22Rv1 (cell line): ENCODE data around the gene ATP1A2.

ENCODE experiments used
- ZFX ChIP-seq: fragments of 450-650 bp; IDR thresholded peaks from 2 replicates; pipeline ENCODE4 v1.6.1; 2017; ENCODE audit warnings: antibody characterized with exemption, borderline replicate concordance
- TF ChIP-seq, protein P1 (sequence below): fragments of 450-650 bp; IDR thresholded peaks from 2 replicates; pipeline ENCODE4 v1.5.1; 2017; ENCODE audit warnings: mild to moderate bottlenecking

DNA sequence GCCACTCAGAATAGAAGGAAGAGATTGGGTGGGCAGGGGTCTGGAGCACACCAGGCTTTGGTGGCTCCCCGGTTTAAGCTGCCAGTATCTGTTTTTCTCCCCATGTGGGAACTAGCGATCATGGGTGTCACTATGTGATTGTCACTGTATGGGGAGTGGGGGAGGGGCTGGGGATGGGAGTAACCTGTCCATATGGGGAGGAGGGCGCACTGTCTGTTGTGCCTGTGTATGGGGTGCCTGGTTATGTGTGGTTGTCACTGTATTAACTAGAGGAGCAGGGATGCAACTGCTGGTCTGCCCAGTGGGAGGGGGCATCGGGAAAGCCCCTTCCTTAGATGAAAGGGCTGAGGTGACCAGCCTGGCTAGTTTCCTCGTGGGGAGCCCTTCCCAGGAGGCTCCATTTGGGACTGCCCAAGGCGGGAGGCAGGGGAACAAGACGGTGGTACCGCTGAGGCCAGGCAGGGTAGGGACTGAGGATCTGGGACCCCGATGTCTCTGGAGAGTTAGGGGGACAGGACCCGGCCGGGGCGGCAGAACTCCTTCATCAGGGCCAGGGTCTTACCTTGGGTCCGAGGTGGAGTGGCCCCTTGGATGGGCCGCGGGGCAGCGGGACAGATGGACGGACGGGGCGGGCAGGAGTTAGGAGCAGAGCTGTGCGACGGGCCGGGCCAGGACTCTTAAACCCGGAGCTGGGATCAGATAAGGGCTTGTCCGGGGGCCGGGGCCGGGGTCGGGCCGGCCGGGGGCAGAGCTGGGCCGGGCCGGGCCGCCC lies 45.9 kb upstream of the ATP1A2 start, which contains the start of gene KCNJ10:
- TF ChIP-seq, protein P1, sequence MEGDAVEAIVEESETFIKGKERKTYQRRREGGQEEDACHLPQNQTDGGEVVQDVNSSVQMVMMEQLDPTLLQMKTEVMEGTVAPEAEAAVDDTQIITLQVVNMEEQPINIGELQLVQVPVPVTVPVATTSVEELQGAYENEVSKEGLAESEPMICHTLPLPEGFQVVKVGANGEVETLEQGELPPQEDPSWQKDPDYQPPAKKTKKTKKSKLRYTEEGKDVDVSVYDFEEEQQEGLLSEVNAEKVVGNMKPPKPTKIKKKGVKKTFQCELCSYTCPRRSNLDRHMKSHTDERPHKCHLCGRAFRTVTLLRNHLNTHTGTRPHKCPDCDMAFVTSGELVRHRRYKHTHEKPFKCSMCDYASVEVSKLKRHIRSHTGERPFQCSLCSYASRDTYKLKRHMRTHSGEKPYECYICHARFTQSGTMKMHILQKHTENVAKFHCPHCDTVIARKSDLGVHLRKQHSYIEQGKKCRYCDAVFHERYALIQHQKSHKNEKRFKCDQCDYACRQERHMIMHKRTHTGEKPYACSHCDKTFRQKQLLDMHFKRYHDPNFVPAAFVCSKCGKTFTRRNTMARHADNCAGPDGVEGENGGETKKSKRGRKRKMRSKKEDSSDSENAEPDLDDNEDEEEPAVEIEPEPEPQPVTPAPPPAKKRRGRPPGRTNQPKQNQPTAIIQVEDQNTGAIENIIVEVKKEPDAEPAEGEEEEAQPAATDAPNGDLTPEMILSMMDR, result no peak
- no peak for TF ChIP-seq ZFX
